GM18519 (cell line): ENCODE measurements around the gene STK25.
"Not testable (repeated sequence)": the region's sequence is repeated elsewhere in the genome, so short reads cannot be mapped to it uniquely, and the experiment has no call there.

ENCODE experiments used
- ATAC-seq: cut with Tn5 transposase; IDR thresholded peaks from one replicate; pipeline ENCODE4 v1.9.1; 2021; ENCODE audit warnings: mild to moderate bottlenecking, moderate library complexity; ENCODE audit not compliant: unreplicated experiment, low FRiP score

Gene STK25

DNA sequence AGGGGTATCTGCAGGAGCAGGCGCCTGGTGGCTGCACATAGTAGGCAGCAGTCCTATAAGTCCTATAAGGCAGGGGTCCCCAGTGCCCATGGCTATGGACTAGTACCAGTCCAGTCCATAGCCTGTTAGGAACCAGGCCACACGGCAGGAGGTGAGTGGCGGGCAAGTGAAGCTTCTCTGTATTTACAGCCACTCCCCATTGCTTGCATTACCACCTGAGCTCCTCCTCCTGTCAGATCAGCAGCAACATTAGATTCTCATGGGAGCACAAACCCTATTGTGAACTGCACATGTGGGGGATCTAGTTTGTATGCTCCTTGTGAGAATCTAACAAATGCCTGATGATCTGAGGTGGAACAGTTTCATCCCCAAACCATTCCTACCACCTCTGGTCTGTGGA, 33.1 kb downstream of the STK25 start:
- no peak for ATAC-seq

DNA sequence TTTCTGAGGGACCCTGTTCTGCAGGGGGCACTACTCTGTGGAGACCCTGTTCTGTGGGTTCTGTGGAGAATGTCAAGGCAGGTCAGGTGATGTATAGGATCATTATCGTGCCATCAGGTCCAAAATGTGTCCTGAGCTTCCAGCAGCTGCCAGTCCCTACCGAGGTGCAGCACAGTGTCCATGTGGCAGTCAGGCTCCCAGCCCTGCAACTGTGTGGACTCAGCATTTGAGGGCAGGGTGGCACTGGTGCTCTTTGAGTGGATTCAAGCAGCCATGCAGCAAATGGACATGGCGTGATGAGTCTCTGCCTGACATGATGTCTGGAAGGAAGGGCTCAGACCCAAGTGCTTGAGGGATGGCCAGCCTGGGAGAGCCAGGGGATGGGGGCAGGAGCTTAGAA, 35.0 kb downstream of the STK25 start:
- no peak for ATAC-seq

DNA sequence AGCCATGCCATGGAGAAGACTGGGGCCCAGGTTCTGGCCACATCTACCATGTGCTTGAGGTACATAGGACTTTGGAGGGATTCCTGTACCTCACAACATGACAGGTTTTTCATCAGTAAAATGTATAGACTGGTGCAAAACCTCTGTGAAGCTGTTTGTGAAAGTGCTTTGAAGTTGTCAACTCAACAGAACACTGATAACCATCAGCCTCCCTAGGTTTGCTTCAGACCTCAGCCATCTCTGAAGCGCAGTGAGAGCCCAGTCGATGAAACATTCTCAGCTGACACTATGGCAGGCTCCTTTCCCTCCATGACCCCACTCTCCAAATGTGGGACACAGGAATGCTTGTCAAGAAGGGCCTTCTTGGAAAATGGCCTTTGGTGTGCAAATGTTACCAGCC, 38.6 kb downstream of the STK25 start:
- ATAC-seq, result no peak

DNA sequence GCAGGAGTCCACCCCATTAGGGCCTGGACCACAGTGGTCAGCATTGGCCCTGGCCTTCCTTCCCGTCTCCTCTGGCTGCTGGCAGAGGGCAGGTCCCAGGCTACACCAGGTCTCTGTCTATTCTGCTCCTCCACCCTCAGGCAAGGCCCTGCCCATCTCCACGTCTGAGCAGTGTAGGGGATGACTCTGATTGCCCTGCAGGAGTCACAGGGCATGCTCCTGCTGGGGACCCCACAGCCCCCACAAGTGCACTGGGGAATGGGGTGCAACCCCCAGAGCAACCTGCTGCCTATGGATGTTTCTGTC, 40.0 kb downstream of the STK25 start:
- no peak for ATAC-seq

DNA sequence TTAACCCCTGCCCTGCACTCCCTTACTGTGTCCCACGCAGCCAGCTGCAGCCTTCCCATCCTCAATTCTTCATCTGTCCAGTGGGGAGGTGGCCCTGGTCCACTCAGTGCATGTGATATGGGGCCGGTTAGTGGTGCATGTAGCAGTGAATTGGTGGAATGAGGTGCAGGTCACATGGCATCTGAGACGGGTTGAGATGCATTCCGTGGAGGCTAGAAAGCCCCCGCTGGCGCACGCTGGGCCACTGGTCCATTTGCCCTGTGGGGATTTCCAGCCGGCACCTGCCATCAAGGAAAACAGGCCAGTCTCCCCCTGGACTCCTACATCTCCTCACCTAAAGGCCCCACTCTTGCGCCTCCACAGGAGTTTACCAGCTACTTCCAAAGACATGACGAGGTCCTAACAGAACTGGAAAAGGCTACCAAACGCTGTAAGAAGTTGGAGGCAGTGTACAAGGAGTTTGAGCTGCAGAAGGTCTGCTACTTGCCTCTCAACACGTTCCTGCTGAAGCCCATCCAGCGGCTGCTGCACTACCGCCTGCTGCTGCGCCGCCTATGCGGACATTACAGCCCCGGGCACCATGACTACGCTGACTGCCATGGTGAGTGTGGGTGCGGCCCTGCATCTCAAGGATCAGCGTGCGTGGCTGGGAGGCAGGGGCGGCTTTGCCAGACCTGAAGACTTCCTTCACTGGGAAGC, 40.5 kb downstream of the STK25 start:
- no peak for ATAC-seq

DNA sequence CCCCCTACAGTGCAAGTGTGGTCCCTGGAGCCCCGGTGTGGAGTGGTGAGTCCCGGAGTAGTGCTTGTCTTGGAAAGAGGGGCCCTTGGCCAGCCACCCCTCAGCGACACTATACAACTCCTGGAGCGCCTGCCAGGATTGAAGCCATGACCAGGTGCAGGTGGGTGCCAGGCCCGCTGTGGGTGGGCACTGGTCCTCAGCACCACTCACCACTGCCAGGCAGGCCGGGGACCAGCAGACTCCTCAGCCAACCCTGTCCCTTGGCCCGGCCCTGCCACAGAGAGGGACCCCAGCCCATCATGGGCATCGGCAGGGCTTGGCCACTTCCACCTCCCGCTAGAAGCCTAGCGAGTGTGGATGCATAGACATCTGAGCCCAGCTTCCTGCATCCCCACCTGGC, 42.2 kb downstream of the STK25 start:
- ATAC-seq, result no peak

DNA sequence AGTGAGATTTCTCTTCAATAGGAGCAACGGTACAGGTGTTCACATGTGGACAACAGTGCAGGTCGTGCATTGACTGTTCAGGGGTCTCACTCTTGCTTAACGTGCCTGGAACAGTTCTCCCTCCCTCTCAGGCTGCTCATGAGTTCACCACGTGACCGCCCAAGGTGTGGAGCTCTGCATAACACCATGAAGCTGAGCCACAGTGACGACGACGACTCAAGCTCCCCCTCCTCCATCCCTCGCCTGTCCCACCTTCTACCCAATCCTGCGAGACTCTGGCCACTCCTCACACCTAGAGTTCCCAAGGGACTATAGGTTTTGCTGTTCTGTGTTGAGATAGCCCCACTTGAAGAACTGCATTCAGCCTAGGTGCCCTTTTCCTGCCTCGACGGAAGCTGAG, 42.8 kb downstream of the STK25 start:
- no peak for ATAC-seq

DNA sequence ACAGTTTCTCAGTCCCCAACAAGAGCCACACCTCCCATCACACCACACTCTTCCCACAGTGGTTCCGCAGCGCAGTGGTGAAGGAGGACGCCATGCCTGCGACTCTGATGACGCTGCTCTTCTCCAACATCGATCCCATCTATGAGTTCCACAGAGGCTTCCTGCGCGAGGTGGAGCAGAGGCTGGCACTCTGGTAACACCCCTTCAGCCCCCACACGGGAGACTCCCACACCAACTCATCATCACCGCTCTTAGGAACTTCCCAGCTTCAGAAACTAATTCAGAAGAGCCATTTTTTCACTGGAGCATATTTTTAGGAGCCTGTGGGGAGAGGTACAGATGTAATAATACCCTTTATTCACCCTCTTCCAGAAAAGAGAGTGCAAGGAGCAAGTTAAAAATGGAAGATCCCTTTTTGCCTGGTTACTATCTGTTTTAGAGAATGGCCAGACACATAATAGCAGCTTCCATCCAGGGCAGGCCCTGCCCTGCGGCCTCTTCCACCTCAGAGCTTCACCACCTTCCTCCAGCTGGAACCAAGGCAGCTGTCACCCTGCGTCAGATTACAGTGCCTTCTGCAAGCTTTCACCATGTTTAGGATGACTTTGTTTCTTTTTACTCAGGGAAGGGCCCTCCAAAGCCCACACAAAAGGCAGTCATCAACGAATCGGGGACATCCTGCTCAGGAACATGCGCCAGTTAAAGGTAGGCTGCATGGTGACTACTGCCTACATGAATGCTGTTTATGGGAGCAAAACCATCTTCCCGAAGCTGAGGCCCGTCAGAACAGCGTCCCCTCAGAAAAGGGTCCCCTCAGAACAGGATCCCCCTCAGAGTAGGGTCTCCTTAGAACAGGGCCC, 44.9 kb downstream of the STK25 start:
- no peak for ATAC-seq

DNA sequence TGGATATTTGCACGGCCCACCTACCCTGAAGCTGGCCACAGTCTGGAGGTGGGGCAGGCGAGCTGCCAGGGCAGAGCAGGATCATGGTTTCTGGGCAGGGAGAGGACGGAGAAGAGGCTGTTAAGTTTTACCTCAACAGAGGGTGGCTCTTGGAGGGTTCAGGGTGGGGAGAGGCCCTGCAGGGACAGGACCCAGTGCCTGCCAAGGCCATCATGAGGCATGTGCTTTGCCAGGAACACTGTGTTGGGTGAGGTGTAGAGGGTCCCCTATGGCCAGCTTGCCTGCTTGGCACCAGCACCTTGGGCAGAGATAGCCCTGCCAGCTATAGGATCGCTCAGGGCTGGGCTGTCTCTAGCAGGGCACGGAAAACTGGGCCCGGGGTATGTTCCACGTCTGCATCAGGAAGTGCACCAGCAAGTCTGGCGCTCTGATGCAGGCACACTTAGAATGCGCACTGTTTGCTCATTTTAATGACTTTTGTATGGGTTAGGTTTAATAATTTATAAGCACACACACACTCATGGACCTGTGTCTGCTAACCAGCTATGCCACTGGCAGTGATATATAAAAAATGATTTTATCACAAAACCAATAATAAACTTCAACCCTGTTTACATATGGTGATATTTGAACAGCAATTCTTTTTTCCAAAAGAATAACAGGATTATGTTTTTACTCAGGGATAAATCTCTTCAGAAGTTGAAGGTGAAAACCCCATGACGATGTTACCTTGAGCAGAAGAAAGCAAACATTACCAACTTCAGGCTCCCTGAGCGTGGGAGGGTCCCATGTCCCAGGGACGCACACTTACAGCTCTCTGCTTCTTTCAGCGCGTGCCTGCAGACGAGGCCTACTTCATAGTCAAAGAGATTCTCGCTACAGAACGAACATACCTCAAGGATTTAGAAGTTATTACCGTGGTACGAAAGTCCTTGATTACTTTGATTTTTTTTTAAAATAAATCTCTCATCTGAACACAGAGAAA, 46.4 kb downstream of the STK25 start:
- ATAC-seq, result no peak

DNA sequence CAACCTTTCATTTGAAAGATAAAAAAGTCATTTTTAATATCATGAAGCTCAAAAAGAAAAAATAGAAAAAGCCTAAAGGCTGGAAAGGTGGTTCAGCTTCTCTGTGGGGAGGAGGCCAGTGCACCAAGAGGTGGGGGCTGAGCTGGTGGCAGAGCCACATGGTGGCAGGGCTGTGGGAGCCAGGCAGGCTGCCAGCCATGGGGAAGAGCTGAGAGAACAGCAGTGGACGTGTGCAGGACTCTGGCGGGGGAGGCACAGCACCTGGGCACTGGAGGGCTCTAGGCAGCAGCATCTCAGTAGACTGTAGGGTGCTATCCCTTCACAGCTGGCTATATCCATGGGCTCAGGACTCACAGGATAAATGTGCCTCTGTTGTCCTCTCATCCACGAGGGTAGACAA, 47.8 kb downstream of the STK25 start:
- no peak for ATAC-seq

DNA sequence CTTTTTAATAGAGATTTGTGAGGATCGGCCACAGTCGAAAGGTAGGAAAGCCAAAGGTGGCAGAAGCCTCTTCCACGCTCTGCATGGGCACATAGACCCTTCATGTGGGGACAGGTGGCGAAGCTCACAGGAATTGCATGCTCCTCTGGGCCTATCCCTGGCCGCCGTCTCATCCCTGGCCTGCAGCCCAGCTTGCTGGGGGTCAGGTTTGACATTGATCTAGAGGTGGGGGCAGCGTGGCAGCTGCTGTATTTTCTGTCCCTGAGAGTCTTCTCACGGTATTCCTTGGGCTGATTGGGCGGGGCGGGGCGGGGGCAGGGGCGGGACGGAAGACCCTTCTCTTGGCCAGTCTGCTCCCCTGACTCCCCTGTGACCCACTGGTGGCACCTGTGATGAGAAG, 48.9 kb downstream of the STK25 start:
- no peak for ATAC-seq

DNA sequence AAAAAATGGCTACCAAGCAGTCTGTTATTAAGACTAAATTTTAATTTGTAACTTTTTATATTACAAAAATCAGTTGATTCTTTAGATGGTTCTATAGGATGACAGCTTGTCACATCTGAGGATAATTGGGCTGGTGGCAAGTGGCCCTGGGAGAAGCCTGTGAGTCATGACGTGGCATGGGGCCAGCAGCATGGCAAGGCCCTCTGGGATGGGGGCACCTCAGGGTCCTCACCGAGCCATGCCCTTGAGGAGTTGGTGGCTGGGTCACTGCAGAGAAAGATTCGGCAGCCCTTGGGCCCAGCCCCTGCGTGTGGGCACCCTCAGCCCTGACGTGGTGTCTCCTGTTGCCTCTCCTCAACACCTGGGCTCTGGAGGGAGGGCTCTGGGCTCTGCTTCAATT, 49.7 kb downstream of the STK25 start:
- ATAC-seq, result no peak

DNA sequence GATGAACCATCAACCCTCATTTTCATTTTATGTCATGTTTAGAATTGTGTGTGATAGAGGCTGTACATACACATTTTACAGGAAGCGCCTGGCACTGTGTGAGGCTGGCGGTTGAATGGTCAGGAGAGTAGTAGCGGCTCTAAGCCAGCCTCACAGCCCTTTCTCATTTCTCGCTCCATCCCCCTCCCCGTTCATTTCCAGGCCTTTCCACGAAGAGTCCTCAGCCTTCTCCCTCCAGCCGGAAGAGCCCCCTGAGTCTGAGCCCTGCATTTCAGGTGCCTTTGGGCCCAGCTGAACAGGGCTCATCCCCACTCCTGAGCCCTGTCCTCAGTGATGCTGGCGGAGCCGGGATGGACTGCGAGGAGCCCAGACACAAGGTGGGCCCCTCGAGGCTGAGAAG, 51.8 kb downstream of the STK25 start:
- ATAC-seq, result no peak

DNA sequence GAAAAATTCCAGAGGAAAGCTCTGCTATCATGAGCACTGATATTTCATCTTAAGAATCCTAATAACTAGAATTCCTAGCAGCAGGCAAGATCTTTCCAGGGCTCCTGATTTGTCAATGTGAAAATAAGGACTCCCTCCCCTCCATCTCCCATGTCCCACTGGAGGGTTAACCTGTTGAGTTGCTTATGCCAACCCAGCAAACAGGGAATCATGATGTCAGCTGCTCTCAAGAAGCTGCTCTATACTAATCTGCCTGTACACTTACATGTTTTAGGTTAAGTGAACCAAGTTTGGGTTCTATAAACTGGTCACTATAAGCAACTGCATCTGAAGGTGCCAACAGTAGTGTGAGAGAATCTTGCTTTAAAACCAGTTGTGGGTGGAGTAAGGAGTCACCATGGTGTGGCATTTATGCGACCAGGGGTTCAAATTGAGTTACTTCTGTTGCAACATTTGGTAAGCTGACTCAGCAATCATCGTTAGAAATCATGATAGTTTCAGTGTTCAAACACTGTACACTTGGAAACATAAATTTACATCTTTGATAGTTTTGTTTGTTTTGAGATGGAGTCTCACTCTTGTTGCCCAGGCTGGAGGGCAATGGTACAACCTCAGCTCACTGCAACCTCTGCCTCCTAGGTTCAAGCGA, 53.4 kb downstream of the STK25 start:
- no peak for ATAC-seq

DNA sequence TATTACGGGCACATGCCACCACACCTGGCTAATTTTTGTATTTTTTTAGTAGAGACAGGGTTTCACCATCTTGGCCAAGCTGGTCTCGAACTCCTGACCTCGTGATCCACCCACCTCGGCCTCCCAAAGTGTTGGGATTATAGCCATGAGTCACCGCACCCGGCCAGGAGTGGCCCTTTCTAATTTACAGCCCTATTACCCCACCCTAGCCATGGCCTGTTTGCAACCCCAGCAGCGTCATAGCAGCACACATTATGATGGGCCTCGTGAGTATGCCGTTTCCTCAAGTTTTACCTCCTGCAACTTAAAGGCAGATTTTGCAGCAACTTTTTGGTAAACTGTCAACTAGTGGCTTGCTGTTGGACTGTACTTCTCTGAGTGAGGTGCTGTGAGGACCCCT, 54.5 kb downstream of the STK25 start:
- ATAC-seq, result not testable (repeated sequence)

DNA sequence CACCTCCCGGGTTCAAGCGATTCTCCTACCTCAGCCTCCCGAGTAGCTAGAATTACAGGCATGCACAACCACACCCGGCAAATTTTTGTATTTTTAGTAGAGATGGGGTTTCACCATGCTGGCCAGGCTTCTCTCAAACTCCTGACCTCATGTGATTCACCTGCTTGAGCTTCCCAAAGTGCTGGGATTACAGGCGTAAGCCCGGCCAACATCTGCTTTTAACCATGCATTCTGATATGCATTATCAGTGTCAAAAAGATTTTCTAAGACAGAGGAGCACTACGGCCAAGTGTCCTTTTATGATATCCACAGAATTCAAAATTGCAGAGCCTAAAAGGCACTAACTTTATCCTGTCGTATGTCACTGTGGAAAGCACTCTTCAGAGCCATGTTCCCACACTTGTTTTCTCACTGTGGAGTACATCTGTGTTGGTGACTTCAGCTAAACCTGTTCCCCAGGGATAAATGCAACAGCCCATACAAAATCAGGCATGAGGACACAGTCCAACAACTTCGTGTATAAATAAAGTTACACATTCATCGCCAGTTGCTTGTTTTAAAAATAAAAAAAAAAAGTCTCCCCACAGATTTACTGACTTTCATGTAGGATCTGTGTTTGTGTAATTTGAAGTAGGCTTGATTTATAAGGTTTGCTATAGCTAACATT, 56.4 kb downstream of the STK25 start:
- ATAC-seq, result no peak

DNA sequence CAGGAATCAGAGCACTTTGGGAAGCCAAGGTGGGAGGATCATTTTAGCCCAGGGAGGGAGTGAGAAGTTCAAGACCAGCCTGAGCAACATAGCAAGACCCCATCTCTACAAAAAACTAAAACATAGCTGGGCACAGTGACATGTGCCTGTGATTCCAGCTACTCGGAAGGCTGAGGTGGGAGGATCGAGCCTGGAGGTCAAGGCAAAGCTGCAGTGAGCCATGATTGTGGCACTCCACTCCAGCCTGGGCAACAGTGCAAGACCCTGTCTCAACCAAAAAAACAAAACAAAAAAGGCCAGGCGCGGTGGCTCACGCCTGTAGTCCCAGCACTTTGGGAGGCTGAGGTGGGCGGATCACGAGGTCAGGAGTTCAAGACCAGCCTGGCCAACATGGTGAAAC, 58.3 kb downstream of the STK25 start:
- ATAC-seq, result not testable (repeated sequence)

DNA sequence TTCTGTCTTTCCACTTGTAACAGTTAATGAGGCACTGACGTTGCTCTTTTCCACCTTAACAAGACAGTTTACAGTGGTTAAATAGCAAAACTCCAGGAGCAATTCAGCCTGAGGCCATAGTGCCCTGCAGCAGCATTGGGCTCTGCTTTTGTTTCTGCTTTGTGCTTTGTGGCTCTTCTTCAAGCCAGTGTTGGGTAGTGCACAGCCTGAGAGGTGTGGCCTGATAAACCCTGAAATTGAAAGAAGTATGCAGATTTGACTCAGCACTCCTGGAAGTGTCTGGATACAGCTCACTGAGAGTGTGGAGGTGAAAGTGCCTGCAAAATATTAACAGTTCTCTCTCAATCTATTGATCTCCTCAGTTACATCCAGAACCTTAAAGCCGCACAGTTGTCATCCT, 63.0 kb downstream of the STK25 start:
- no peak for ATAC-seq

DNA sequence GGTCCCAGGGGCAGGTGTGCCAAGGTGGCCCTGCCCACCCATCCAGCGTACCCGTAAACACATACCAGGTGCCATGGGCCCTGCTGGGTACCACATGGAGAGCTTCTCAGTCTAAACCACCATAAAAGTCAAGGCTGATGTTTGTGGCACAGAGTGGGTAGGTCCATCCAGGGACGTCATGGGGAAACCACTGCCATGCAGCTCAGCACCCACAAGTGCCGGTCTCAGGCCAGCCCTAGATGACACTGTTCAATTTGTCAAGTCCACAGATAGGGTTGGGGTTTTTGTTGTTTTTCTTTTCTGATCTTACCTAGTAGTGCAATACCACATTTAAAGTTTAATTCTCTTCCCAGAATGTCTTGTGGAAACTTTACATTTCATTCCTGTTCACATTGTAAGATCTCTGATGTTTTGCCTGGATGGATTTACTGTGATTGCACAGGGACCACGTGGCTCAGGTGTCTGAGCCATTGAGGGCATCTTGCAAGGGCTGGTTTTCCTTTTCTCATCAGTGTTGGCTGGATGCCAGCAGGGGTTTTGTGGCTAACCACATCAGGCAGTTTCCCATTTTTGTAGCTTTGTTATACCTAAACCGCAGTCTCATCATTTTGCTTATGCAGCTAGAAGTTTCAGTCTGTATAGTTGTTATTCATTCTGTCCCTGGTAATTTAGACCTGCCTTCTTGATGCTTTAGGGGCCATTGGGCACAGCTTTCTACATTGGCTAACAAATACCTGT, 64.7 kb downstream of the STK25 start:
- no peak for ATAC-seq
